Bronchial epithelial cell (primary cell): ENCODE data around the gene CD55. TPM values are rescaled to one million over a fixed set of nuclear protein-coding genes. Genes with fewer than 3 reads are reported as not detected.

ENCODE experiments used
- DNase-seq: peaks from one replicate; pipeline ENCODE4 v3.0.0-alpha.2; 2010; ENCODE audit warnings: low read depth
- FAIRE-seq: peaks from 2 replicates; lab custom pipeline; 2011; peaks lifted over from hg19 to GRCh38; lab: Jason Lieb, UNC
- H3K27me3 ChIP-seq: 2 replicates; pipeline ENCODE4 v1.5.1; 2011; ENCODE audit warnings: low read length; ENCODE audit not compliant: control insufficient read depth, insufficient read depth
- H3K36me3 ChIP-seq: 2 replicates; pipeline ENCODE4 v1.5.1; 2011; ENCODE audit warnings: low read length; ENCODE audit not compliant: control insufficient read depth, insufficient read depth
- H3K4me3 ChIP-seq: 2 replicates; pipeline ENCODE4 v1.5.1; 2011; ENCODE audit warnings: mild to moderate bottlenecking, low read depth, low read length, control low read depth
- CTCF ChIP-seq: IDR thresholded peaks from 2 replicates; pipeline ENCODE4 v1.5.1; 2011; ENCODE audit warnings: mild to moderate bottlenecking, moderate library complexity, low read length, control low read depth, inconsistent platforms; ENCODE audit not compliant: insufficient read depth, severe bottlenecking
- total RNA-seq: library from RNA; depleted of rRNA; stranded (reverse); fragments of >200 nt; gene quantifications from 2 replicates; pipeline ENCODE4 v1.2.1, GENCODE V29; 2014

Gene CD55
- total RNA-seq, 1 donor from 2014 or later = 85.3 TPM

DNA sequence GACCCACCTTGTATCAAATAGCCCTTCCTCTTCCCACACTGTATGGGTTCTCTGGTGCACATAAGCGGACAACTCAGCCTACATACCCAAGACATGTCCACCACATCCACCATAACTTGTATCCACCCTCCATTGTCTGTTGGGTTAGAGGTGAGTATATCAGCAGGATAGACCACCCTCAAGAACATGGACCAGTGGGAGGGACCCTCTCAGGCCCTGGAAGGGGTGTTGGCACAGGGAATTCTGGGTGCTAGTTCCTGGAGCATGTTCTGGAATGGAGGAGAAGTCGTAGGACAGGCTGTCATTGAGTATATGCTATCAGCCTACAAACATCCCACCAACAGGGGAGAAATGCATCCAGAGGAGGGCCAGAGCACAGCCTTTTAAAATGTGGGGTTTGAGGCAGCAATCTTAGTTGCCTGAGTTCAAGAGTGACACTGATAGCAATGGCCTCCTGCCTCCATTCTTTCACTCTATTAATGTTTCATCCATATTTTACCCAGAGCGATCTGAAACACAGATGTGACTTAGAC lies 7.5 kb downstream of the CD55 start:
- no peak for TF ChIP-seq CTCF
- peaks cover 16% of the 10 kb centered on the region for H3K36me3 ChIP-seq

GRCh38 chr1:207329469-207329868 lies 8.0 kb downstream of the CD55 start:
- Histone ChIP-seq H3K4me3 (no peak overlapping the region), H3K36me3 (peaks cover 16% of the 10 kb centered on the region), H3K27me3 (no peaks in the 10 kb centered on the region)
- DNase-seq (no peak), FAIRE-seq (no peak)
- TF ChIP-seq CTCF = no peak

More for the DNA sequence above, 7.5 kb downstream of the CD55 start:
- no peak for DNase-seq
- FAIRE-seq = no peak
- H3K4me3 ChIP-seq = no peak overlapping the region
- H3K27me3 ChIP-seq = no peaks in the 10 kb centered on the region

- Histone ChIP-seq H3K4me3 (no peak overlapping the region), H3K27me3 (no peaks in the 10 kb centered on the region), H3K36me3 (peaks cover 16% of the 10 kb centered on the region)
- DNase-seq = no peak
- TF ChIP-seq CTCF = no peak
- FAIRE-seq = no peak
Measured at GRCh38 chr1:207330011-207330710, 8.7 kb downstream of the CD55 start.

GRCh38 chr1:207331354-207332313 lies 10.2 kb downstream of the CD55 start:
- Histone ChIP-seq H3K27me3 (no peaks in the 10 kb centered on the region), H3K4me3 (no peak overlapping the region), H3K36me3 (peaks cover 14% of the 10 kb centered on the region)
- no peak for FAIRE-seq
- no peak for DNase-seq
- TF ChIP-seq CTCF = no peak

DNA sequence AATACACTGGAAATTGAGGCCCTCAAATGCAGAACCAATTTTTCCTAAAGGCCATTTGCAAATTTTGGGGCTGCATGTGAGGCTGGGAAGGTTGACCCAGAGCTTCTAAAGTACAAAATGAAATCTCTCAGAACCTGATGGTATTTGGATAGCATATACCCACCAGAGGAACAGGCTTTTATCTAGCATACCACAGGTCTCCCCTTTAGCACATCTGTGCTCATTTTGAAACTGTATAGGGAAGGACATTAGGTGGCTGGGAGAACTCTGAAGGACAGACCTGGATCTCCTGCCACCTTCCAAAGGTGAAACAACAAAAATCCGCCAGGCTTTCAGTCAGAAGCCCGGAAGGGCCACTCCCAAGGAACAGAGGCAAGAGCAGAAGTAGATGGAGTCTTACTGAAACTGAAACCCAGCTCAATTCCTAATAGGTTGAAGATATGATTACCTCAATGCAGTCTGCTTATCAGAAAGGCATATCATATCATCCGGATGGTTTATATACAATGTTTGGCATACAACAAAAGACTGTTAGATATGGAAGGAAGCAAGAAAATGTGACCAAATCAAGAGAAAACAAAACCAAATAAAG lies 11.6 kb downstream of the CD55 start:
- no peak for FAIRE-seq
- DNase-seq = no peak
- H3K4me3 ChIP-seq = no peak overlapping the region
- H3K36me3 ChIP-seq = peaks cover 14% of the 10 kb centered on the region
- no peak for TF ChIP-seq CTCF
- H3K27me3 ChIP-seq = no peaks in the 10 kb centered on the region
